BLaER1 treated with 17β-estradiol and CSF1 and Interleukin-3, amounts not matched to agents 10 nM and 100 nM (cell line): Measurements from ENCODE around the gene KIRREL3.
A peak's percentile ranks its signal among the peaks of the same experiment; 100 is the strongest.

Source experiments
- H3K27ac ChIP-seq, 11 experiments: shearing (Covaris generic); formaldehyde crosslinking; 2 replicates each; pipeline ENCODE4 v1.8.1; 2022
- H3K27me3 ChIP-seq, 11 experiments: shearing (Covaris generic); formaldehyde crosslinking; 2 replicates each; pipeline ENCODE4 v1.8.1; 2022
- H3K36me3 ChIP-seq, 11 experiments: shearing (Covaris generic); formaldehyde crosslinking; 2 replicates each; pipeline ENCODE4 v1.8.1; 2022
- H3K4me1 ChIP-seq, 10 experiments: shearing (Covaris generic); formaldehyde crosslinking; 2 replicates each; pipeline ENCODE4 v1.8.1; 2022
- H3K4me2 ChIP-seq, 11 experiments: shearing (Covaris generic); formaldehyde crosslinking; 2 replicates each; pipeline ENCODE4 v1.8.1; 2022
- H3K4me3 ChIP-seq, 10 experiments: shearing (Covaris generic); formaldehyde crosslinking; 2 replicates each; pipeline ENCODE4 v1.8.1; 2022
- H3K9ac ChIP-seq, 11 experiments: shearing (Covaris generic); formaldehyde crosslinking; 2 replicates each; pipeline ENCODE4 v1.8.1; 2022
- H3K9me3 ChIP-seq, 11 experiments: shearing (Covaris generic); formaldehyde crosslinking; replicated peaks in 1 of 11; 2 replicates each; pipeline ENCODE4 v1.8.1; 2022
- H4K20me1 ChIP-seq, 11 experiments: shearing (Covaris generic); formaldehyde crosslinking; 2 replicates each; pipeline ENCODE4 v1.8.1; 2022
- Cebpa-rat ChIP-seq, 11 experiments: shearing (Covaris generic); IDR thresholded peaks; 2 replicates each; pipeline ENCODE4 v1.8.1; 2022

The KIRREL3 gene

DNA sequence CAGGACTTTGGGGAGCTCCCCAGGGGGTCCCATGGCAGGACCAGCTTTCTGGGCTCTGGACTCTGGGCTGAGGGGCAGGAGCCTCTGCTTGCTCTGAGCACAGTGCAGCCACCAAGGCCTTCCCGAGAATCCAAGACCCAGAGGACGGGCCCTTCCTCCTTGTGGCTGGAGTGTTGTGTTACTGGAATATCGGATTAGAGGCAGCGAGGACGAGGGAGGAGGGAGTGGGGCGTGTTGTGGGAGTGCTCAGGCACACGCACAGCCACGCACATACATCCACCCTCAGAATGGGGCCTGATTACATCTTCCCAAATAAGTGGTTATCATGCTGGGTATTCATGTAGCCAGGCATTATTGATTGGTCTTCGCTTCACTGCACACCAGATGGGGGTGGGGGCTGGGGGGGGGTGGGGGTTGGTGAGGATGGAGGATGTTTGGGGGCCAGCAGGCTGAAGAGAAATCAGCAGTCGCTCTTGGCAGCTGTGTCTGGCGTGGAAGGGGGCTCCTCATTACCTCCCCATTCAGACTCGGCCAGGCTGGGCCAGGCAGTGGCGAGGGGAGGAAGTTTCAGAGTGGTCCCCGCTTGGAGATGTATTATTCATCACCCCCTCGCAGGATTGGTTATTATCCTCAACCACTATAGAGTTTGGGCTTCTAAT lies 524.2 kb downstream of the KIRREL3 start:
- no peak for TF ChIP-seq Cebpa-rat (IDR thresholded peaks at IDR 0.05)
- H3K4me3 ChIP-seq = no peak overlapping the region
- no peaks in the 10 kb centered on the region for H3K36me3 ChIP-seq
- peak overlapping the region in 6 of 11 experiments; percentile 68 to 76 (median 72); a peak in 11 of 22 replicates for H3K27ac ChIP-seq
- no peaks in the 10 kb centered on the region for H4K20me1 ChIP-seq
- peak overlapping the region in 5 of 11 experiments; percentile 55 to 70 (median 60); a peak in 6 of 22 replicates for H3K9ac ChIP-seq
- peaks cover 50 to 88% (median 81%) of the 10 kb centered on the region in 10 experiments for H3K4me1 ChIP-seq
- H3K27me3 ChIP-seq = no peaks in the 10 kb centered on the region
- H3K9me3 ChIP-seq = no peaks in the 10 kb centered on the region
- H3K4me2 ChIP-seq = peak overlapping the region in 10 of 11 experiments; percentile 76 to 98 (median 86); a peak in 20 of 22 replicates

DNA sequence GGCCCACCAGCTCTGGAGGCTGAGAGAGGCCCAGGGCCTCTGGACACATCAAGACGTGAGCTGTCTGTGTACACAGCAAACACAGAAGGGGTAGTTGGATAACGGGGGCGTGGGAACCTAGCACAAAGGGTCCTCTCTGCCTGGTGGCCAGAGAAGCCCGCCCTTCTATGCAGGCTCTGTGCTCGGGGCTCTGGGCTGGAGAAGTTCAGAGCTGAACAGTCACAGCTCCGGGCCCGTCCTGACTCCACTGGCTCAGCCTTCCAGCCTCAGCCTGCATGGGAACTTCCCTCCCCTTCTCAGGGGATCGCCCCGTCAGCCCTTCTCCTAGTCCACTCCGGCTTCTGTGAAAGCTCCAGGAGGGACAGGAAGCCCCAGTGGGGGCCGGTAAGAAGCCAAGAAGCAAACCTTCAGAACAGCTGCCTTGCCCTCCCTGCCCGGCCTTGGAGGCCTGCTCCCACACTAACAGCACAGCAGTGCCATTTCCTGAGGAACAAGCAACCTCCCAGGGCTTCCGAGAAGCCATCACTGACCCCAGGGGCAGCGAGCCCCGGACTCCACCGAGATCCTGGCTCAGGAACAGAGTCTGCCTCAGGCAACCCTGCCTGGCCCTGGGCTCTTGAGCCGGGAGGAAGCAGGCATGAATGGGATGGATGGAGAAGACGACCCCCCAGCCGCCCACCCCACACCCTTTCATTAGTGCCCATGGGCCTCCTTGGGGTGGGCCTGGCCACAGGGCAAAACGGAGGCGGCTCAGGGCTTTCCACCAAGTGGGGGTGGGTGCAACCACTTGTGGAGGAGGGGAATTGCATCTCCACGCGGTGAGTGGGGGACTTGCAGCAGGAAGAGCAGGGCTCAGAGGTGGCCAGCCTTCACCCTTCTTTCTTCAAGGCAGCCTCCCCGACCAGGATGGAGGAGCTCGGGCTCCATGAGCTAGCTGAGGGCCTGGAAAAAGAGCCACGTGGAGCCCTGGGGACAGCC lies 525.3 kb downstream of the KIRREL3 start:
- peak overlapping the region; percentile 20 to 70 (median 57); a peak in 19 of 22 replicates for H3K9ac ChIP-seq
- H3K4me3 ChIP-seq = no peak overlapping the region
- peak overlapping the region in 9 of 11 experiments; percentile 64 to 77 (median 70); a peak in 19 of 22 replicates for H3K27ac ChIP-seq
- H3K9me3 ChIP-seq = no peaks in the 10 kb centered on the region
- H3K36me3 ChIP-seq = no peaks in the 10 kb centered on the region
- no peak for TF ChIP-seq Cebpa-rat (IDR thresholded peaks at IDR 0.05)
- peak overlapping the region; percentile 61 to 89 (median 81) for H3K4me2 ChIP-seq
- no peaks in the 10 kb centered on the region for H3K27me3 ChIP-seq
- peaks cover 46 to 88% (median 79%) of the 10 kb centered on the region in 10 experiments for H3K4me1 ChIP-seq
- no peaks in the 10 kb centered on the region for H4K20me1 ChIP-seq

GRCh38 chr11:126474220-126474619 lies 526.4 kb downstream of the KIRREL3 start:
- H3K36me3 ChIP-seq = no peaks in the 10 kb centered on the region
- H3K4me1 ChIP-seq = peaks cover 48 to 88% (median 79%) of the 10 kb centered on the region in 10 experiments
- H4K20me1 ChIP-seq = no peaks in the 10 kb centered on the region
- no peaks in the 10 kb centered on the region for H3K9me3 ChIP-seq
- H3K4me3 ChIP-seq = no peak overlapping the region
- peak overlapping the region in 7 of 11 experiments; percentile 71 to 89 (median 81); a peak in 8 of 22 replicates for H3K4me2 ChIP-seq
- peak overlapping the region in 7 of 11 experiments; percentile 64 to 73 (median 70); a peak in 7 of 22 replicates for H3K27ac ChIP-seq
- TF ChIP-seq Cebpa-rat (IDR thresholded peaks at IDR 0.05) = no peak
- peak overlapping the region in 4 of 11 experiments; percentile 43 to 70 (median 62); a peak in 5 of 22 replicates for H3K9ac ChIP-seq
- no peaks in the 10 kb centered on the region for H3K27me3 ChIP-seq

DNA sequence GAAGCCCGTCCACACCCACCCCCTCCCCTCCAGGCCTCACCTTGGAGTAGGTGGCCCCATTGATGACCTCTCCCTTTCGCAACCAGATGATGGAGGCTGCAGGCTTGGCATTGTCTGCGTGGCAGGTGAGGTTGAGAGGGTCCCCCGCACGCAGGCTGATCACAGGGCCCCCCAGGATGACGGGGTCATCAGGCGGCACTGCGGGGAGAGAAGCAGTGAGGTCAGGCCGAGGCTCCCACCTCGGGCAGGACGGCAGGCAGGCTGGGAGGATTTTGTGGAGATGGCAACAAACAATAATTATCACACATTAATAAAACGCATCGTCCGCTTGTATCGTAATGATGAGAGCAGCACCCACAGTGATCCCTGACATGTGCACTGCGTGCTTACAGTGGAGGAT lies 527.3 kb downstream of the KIRREL3 start:
- Histone ChIP-seq H3K27me3 (no peaks in the 10 kb centered on the region), H3K4me2 (no peak overlapping the region), H3K9ac (no peak overlapping the region), H3K4me1 (peaks cover 49 to 88% (median 79%) of the 10 kb centered on the region in 10 experiments), H3K9me3 (no peaks in the 10 kb centered on the region), H3K4me3 (no peak overlapping the region), H3K27ac (no peak overlapping the region), H3K36me3 (no peaks in the 10 kb centered on the region), H4K20me1 (no peaks in the 10 kb centered on the region)
- no peak for TF ChIP-seq Cebpa-rat (IDR thresholded peaks at IDR 0.05)

DNA sequence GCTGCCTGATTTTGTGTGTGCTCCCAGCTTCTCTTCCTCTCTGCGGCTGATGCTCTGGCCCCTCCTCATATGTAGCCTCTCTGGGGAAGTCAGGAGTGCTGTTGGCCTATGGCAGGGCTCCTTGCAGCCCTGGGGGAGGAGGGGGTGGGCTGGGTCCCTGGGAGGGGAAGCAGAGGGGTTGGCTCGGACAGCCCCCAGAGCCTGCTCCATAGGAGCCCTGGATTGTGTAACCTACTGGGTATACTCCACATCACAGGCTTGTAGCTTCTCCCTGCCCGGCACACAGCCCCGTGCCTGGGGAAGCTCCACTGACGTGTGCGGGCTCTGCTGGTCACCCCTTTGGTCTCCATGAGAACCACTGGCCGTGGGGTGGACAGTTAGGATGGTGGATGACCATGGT lies 531.3 kb downstream of the KIRREL3 start:
- Histone ChIP-seq H3K4me1 (peaks cover 57 to 88% (median 80%) of the 10 kb centered on the region in 10 experiments), H3K27me3 (peaks cover 0 to 9% (median 0%) of the 10 kb centered on the region in 11 experiments; a peak in 2 of 22 replicates), H3K27ac (peak overlapping the region in 9 of 11 experiments; percentile 60 to 84 (median 79); a peak in 17 of 22 replicates), H4K20me1 (no peaks in the 10 kb centered on the region; a peak in 1 of 22 replicates), H3K9ac (peak overlapping the region in 8 of 11 experiments; percentile 46 to 71 (median 66); a peak in 15 of 22 replicates), H3K9me3 (no peaks in the 10 kb centered on the region), H3K4me3 (peak overlapping the region in 1 of 10 experiments; percentile 26; a peak in 2 of 20 replicates), H3K36me3 (no peaks in the 10 kb centered on the region), H3K4me2 (peak overlapping the region; percentile 67 to 99 (median 97))
- no peak; a peak in 2 of 22 replicates for TF ChIP-seq Cebpa-rat (IDR thresholded peaks at IDR 0.05)

- Histone ChIP-seq H3K4me1 (peaks cover 59 to 95% (median 91%) of the 10 kb centered on the region in 10 experiments), H3K9ac (peak overlapping the region in 9 of 11 experiments; percentile 27 to 71 (median 62); a peak in 17 of 22 replicates), H3K27ac (peak overlapping the region in 9 of 11 experiments; percentile 50 to 84 (median 79); a peak in 18 of 22 replicates), H3K4me2 (peak overlapping the region; percentile 67 to 99 (median 97)), H3K27me3 (peaks cover 0 to 9% (median 0%) of the 10 kb centered on the region in 11 experiments; a peak in 2 of 22 replicates), H3K9me3 (no peaks in the 10 kb centered on the region), H3K4me3 (peak overlapping the region in 7 of 10 experiments; percentile 21 to 44 (median 41); a peak in 10 of 20 replicates), H4K20me1 (no peaks in the 10 kb centered on the region; a peak in 1 of 22 replicates), H3K36me3 (no peaks in the 10 kb centered on the region)
- TF ChIP-seq Cebpa-rat (IDR thresholded peaks at IDR 0.05) = no peak
These were observed 532.5 kb downstream of the KIRREL3 start for GRCh38 chr11:126468102-126468521.

DNA sequence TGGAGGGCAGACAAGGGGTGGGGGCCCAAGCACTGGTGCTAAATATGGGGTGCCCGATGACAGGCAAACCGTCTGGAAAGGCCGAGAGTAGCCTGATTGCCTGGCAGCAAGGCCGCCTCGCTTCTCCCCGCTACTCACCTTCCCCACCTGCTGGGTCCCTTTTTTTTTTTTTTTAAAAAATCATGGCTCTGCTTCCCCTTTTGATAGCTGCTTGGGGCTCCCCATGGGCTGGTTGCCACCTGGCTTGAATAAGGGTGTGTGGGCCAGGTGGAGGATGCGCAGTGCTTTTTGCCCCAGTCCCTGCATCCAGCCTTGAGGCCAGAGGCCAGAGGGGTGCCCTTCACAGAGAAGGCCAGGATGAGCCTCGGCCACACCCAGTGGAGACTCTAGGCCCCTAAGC lies 533.1 kb downstream of the KIRREL3 start:
- Histone ChIP-seq H3K27me3 (peaks cover 0 to 9% (median 0%) of the 10 kb centered on the region in 11 experiments; a peak in 2 of 22 replicates), H3K4me1 (peaks cover 59 to 96% (median 92%) of the 10 kb centered on the region in 10 experiments), H3K9ac (peak overlapping the region in 9 of 11 experiments; percentile 8 to 71 (median 62); a peak in 16 of 22 replicates)

DNA sequence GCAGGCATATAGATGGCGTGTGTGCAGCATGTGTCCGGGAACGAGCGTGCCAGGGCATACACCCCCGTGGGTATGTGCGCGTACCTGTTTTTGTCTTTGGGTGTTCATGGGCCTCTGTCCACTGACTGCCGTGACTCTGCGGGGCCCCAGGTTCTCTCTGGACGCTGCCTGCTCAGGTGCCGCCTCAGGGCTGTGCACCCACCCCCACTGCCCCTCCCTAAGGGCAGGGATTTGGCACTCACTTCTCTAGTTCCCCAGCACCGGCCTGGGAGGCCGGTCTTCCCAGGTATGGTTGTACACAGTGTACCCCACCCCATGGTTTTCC lies 533.6 kb downstream of the KIRREL3 start:
- no peaks in the 10 kb centered on the region for H3K36me3 ChIP-seq
- H3K27me3 ChIP-seq = peaks cover 0 to 9% (median 0%) of the 10 kb centered on the region in 11 experiments; a peak in 2 of 22 replicates
- H3K27ac ChIP-seq = peak overlapping the region in 9 of 11 experiments; percentile 50 to 84 (median 79); a peak in 16 of 22 replicates

More for the DNA sequence above, 533.1 kb downstream of the KIRREL3 start:
- Histone ChIP-seq H3K36me3 (no peaks in the 10 kb centered on the region), H3K9me3 (no peaks in the 10 kb centered on the region), H3K4me3 (peak overlapping the region in 7 of 10 experiments; percentile 21 to 44 (median 41); a peak in 10 of 20 replicates), H3K4me2 (peak overlapping the region; percentile 67 to 99 (median 97)), H3K27ac (peak overlapping the region in 9 of 11 experiments; percentile 50 to 84 (median 79); a peak in 18 of 22 replicates), H4K20me1 (no peaks in the 10 kb centered on the region; a peak in 1 of 22 replicates)
- no peak for TF ChIP-seq Cebpa-rat (IDR thresholded peaks at IDR 0.05)

More for the DNA sequence above, 533.6 kb downstream of the KIRREL3 start:
- H3K9ac ChIP-seq = peak overlapping the region in 5 of 11 experiments; percentile 49 to 71 (median 69); a peak in 7 of 22 replicates
- no peak for TF ChIP-seq Cebpa-rat (IDR thresholded peaks at IDR 0.05)
- H3K4me3 ChIP-seq = peak overlapping the region in 2 of 10 experiments; percentile 34 to 38; a peak in 3 of 20 replicates
- peak overlapping the region; percentile 67 to 99 (median 97) for H3K4me2 ChIP-seq
- H3K4me1 ChIP-seq = peaks cover 59 to 93% (median 89%) of the 10 kb centered on the region in 10 experiments
- H4K20me1 ChIP-seq = no peaks in the 10 kb centered on the region; a peak in 1 of 22 replicates
- H3K9me3 ChIP-seq = no peaks in the 10 kb centered on the region
